Neuron (in vitro differentiated cells): Measurements from ENCODE around the gene NLRP3.

Experiments used
- H2AFZ ChIP-seq: one replicate; pipeline ENCODE4 v1.6.1; 2013; ENCODE audit warnings: low read depth, mild to moderate bottlenecking, inconsistent platforms, low read length, moderate library complexity
- H3K27me3 ChIP-seq: one replicate; pipeline ENCODE4 v1.6.1; 2013; ENCODE audit warnings: low read length; ENCODE audit not compliant: insufficient read depth
- H3K36me3 ChIP-seq: one replicate; pipeline ENCODE4 v1.6.1; 2013; ENCODE audit warnings: low read length; ENCODE audit not compliant: insufficient read depth
- H3K4me1 ChIP-seq: one replicate; pipeline ENCODE4 v1.6.1; 2013; ENCODE audit warnings: low read length; ENCODE audit not compliant: insufficient read depth
- H3K4me3 ChIP-seq: 2 replicates; pipeline ENCODE4 v1.5.1; 2013; ENCODE audit warnings: mild to moderate bottlenecking, low read length, moderate library complexity
- H3K9me3 ChIP-seq: one replicate; pipeline ENCODE4 v1.6.1; 2013; ENCODE audit warnings: low read length

NLRP3 gene

DNA sequence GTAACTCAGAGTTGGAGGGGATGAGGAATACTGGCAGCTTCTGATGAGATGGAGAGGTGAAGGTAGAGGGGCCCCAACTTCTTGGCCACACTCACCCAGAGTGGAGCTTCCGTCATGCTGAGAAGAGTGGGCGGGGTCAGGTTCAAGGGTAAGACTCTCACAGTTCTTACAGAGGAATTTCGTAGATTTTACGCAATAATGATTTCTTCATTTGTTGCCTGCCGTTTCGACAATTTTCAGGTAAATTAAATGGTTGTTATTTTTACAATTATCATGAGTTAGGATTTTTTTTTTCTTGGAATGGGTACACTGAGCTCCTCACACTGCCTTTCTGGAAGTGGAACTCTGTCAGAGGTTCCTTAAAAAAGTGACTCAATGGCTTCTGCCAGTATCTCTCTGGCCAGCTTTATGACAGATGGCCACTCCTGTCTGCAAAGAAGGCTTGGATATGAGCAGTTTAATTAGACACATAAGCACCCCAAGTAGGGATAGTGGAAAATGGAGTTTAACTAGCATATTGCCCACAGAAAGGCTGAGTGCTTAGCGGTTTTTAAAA lies 13.8 kb upstream of the NLRP3 start:
- Histone ChIP-seq H3K36me3 (no peaks in the 10 kb centered on the region), H3K4me1 (no peaks in the 10 kb centered on the region), H3K27me3 (no peaks in the 10 kb centered on the region), H3K9me3 (no peaks in the 10 kb centered on the region), H3K4me3 (no peak overlapping the region), H2AFZ (no peak overlapping the region)

DNA sequence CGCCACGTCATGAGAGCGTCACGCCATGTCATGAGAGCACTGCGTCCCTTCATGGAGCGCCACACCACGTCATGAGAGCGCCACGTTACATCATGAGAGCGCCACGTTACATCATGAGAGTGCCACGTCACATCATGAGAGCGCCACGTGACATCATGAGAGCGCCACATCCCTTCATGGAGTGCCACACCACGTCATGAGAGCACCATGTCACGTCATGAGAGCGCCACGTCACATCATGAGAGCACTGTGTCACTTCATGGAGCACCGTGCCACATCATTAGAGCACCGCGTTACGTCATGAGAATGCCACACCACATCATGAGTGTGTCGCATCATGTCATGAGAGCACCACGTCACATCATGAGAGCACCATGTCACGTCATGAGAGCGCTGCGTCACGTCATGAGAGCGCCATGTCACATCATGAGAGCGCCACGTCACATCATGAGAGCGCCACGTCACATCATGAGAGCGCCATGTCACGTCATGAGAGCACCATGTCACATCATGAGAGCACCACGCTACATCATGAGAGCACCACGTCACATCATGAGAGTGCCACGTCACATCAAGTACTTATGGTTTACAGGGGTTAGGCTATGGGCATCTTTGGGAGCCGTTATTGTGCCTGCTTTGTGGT lies 9.8 kb upstream of the NLRP3 start:
- Histone ChIP-seq H3K4me3 (no peak overlapping the region), H3K36me3 (no peaks in the 10 kb centered on the region), H2AFZ (no peak overlapping the region), H3K27me3 (no peaks in the 10 kb centered on the region), H3K9me3 (no peaks in the 10 kb centered on the region), H3K4me1 (no peaks in the 10 kb centered on the region)

DNA sequence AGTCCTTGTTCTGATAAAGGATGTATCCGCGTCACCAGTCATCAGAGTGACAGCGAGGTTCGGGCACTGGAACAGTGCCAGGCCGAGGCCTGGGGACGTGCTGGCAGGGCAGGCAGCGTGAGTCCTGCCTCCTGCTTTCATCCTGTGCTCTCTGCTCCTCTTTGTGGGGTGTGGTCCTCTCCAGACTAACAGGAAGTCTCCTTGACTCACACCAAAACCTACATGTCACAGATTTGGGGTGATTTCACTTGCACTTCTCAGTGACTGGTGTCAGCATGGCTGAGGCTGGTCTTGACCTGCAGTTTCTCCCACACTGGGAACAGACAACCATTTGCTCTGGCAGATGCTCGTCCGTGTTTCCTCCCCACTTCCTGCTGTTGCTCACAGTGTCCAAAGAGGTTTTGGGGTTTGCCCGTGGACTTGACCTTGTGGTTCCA lies 8.8 kb upstream of the NLRP3 start:
- Histone ChIP-seq H3K9me3 (no peaks in the 10 kb centered on the region), H2AFZ (no peak overlapping the region), H3K36me3 (no peaks in the 10 kb centered on the region), H3K27me3 (peaks cover 2% of the 10 kb centered on the region), H3K4me3 (no peak overlapping the region), H3K4me1 (no peaks in the 10 kb centered on the region)

DNA sequence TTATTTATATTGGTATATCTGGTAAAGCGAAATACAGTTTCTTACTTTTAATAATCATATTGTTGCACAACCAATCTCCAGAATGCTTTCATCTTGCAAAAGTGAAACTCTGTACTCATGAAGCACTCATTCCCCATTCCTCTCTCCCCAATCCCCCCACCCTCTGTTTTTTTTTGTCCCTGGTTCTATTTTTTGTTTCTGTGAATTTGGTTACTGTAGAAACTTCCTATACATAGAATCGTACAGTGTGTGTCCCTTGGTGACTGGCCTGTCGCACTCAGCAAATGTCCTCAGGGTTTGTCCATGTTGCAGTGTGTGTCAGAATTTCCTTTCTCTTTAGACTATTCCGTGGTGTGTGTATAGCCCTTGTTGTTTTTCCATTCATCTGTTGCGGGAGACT lies 7.9 kb upstream of the NLRP3 start:
- Histone ChIP-seq H3K9me3 (no peaks in the 10 kb centered on the region), H3K27me3 (peaks cover 2% of the 10 kb centered on the region), H3K4me1 (no peaks in the 10 kb centered on the region), H3K4me3 (no peak overlapping the region), H2AFZ (no peak overlapping the region), H3K36me3 (no peaks in the 10 kb centered on the region)

DNA sequence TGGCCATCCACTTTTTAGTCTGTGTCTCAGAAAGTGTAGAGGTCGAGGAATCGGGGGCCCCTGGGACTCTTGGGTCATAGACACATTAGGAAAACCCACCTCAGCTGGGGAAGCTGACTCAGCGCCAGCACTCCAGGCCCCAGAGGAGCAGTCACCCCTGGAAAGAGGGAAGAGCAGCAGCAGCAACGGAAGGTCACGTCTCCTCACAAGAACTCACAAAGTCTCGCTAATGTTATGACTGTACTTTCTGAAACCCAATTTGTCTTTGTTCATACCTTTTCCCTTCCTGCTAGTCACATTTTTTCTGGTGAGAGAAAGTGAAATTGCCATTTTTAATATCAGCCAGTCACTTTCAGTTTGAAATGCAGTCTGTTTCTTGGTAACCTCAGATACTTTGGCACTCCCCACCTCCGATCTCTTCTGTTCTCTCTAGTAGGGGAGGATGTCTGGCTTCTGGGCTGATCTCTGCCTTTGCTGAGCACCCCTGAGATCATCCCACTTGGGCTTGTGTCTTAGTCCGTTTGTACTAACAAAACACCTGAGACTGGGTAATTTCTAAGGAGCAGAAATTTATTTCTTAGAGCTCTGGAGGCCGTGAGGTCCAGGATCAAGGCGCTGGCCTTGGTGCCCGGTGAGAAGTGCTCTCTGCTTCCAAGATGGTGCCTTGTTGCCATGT lies 6.0 kb upstream of the NLRP3 start:
- H3K4me1 ChIP-seq = no peaks in the 10 kb centered on the region
- no peaks in the 10 kb centered on the region for H3K36me3 ChIP-seq
- no peak overlapping the region for H3K4me3 ChIP-seq
- no peaks in the 10 kb centered on the region for H3K9me3 ChIP-seq
- H2AFZ ChIP-seq = no peak overlapping the region
- H3K27me3 ChIP-seq = peaks cover 2% of the 10 kb centered on the region

DNA sequence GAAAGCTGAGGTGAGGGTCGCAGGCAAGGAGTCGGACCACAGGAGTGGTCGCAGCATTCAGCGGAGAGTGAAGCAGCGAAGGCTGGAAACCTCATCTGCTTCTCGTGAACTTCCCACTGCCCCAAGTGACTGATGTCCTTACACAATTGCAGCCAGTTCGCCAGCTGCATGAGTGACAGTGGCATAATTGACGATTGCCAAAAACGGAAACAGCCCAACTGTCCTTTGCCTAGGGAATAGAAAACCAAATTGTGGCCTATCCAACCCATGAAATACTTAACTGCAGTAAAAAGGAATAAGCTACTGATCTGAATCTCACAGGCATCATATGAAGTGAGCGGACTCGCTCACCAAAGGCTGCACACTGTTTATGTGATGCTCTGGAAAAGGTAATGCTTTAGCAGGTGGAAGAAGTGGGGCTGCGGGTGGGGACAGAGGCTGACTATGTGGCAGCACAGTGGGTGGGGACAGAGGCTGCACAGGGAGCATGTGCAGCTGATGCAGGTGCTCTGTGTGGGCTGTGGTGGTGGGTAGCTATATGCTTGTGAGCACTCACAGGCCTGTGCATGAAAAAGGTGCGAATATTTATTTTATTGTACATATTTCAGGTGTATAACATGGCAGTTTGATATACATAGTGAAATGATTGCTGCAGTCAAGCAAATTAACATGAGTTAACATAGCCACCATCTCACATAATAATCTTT lies 4.2 kb upstream of the NLRP3 start:
- Histone ChIP-seq H3K4me1 (no peaks in the 10 kb centered on the region), H3K4me3 (no peak overlapping the region), H2AFZ (no peak overlapping the region), H3K36me3 (no peaks in the 10 kb centered on the region), H3K27me3 (peaks cover 5% of the 10 kb centered on the region), H3K9me3 (no peaks in the 10 kb centered on the region)

DNA sequence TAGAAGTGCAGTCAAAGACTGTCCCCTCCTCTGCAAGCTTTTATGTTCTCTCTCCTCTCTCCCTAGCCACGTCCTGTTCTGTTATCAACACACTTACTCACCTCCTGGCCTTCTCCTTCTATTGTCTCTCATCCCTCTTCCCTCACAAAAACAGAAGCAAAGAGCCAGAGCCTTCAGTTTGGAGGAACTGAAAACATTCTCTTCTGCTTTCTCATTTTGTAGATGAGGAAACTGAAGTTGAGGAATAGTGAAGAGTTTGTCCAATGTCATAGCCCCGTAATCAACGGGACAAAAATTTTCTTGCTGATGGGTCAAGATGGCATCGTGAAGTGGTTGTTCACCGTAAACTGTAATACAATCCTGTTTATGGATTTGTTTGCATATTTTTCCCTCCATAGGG lies 1.9 kb downstream of the NLRP3 start:
- Histone ChIP-seq H3K36me3 (no peaks in the 10 kb centered on the region), H3K9me3 (no peaks in the 10 kb centered on the region), H2AFZ (no peak overlapping the region), H3K4me3 (no peak overlapping the region), H3K4me1 (no peaks in the 10 kb centered on the region), H3K27me3 (peaks cover 3% of the 10 kb centered on the region)

DNA sequence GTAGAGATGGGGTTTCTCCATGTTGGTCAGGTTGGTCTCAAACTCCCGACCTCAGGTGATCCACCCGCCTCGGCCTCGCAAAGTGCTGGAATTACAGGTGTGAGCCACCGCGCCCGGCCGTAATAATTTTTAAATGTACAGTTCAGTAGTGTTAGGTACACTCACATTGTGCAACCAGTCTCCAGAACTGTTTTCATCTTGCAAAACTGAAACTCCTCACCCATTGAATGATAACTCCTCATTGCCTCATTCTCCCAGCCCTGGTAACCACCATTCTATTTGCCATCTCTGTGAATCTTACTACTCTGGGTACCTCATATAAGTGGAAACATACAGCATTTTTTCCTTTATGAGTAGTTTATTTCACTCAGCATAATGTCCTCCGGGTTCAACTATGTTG lies 3.4 kb downstream of the NLRP3 start:
- H3K9me3 ChIP-seq = no peaks in the 10 kb centered on the region
- no peaks in the 10 kb centered on the region for H3K4me1 ChIP-seq
- H3K4me3 ChIP-seq = no peak overlapping the region
- peaks cover 3% of the 10 kb centered on the region for H3K27me3 ChIP-seq
- H2AFZ ChIP-seq = no peak overlapping the region
- H3K36me3 ChIP-seq = no peaks in the 10 kb centered on the region

DNA sequence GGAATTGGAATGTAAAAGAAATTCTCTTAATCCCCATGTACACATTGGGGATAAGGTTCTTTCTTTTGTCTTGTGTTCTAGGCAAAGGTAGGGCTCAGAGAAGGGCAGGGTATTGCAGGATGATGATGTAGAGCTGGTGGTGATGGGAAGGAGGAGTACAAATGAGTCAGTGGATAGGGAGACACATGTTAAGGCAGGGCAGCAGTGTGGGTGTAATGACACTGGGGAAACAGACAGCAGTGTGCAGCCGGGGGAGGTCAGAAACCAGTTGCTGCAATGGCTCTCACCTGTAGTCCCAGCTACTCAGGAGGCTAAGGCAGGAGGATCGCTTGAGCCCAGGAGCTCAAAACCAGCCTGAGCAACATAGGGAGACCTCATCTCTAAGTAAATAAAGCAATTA lies 5.1 kb downstream of the NLRP3 start:
- Histone ChIP-seq H3K36me3 (no peaks in the 10 kb centered on the region), H3K4me1 (no peaks in the 10 kb centered on the region), H3K27me3 (no peaks in the 10 kb centered on the region), H3K4me3 (no peak overlapping the region), H3K9me3 (no peaks in the 10 kb centered on the region), H2AFZ (no peak overlapping the region)

DNA sequence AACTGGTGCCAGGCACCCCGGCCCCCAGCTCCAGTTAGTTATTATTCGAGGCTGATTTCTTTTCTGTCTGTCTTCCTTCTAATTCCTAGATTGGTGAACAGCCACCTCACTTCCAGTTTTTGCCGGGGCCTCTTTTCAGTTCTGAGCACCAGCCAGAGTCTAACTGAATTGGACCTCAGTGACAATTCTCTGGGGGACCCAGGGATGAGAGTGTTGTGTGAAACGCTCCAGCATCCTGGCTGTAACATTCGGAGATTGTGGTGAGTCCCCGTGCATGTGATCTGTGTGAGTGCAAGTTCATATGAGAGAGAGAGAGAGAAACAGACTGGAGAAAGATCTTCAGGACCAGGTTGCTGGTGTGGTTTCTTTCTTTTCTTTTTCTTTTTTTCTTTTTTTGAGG lies 13.5 kb downstream of the NLRP3 start:
- H3K4me1 ChIP-seq = no peaks in the 10 kb centered on the region
- no peak overlapping the region for H2AFZ ChIP-seq
- H3K9me3 ChIP-seq = no peaks in the 10 kb centered on the region
- H3K36me3 ChIP-seq = no peaks in the 10 kb centered on the region
- no peak overlapping the region for H3K4me3 ChIP-seq
- no peaks in the 10 kb centered on the region for H3K27me3 ChIP-seq

DNA sequence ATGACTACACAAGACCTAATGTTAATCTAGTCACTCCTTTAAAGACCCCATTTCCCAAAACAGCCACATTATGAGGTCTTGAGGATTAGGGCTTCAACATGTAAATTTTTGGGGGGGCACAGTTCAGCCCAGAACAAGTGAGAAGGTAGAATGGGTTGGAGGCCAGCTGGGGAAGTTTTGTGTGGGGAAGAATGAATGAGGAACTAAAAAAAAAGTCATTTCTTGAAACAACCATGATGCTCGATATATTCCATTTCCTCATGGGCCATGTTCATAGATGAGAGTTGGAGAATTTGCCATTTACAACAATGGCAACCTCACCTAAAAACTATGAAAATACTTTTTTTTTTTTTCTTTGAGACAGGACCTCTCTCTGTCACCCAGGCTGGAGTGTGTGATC lies 14.5 kb downstream of the NLRP3 start:
- no peaks in the 10 kb centered on the region for H3K9me3 ChIP-seq
- H2AFZ ChIP-seq = no peak overlapping the region
- no peaks in the 10 kb centered on the region for H3K4me1 ChIP-seq
- no peaks in the 10 kb centered on the region for H3K27me3 ChIP-seq
- no peak overlapping the region for H3K4me3 ChIP-seq
- no peaks in the 10 kb centered on the region for H3K36me3 ChIP-seq

DNA sequence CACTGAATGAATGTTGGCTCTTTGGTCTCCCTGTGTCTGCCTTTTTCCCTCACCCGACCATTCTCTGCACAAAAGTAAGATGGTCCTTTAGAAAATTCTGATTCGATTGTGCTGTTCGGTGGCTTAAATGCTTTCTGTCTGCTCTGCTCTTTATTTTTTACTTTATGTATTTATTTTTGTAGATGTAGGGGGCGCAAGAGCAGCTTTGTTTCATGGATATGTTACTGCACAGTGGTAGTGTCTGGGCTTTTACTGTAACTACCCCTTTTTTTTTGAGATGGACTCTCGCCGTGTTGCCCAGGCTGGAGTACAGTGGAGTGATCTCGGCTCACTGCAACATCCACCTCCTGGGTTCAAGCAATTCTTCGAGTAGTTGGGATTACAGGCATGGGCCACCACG lies 15.7 kb downstream of the NLRP3 start:
- no peaks in the 10 kb centered on the region for H3K36me3 ChIP-seq
- H3K27me3 ChIP-seq = no peaks in the 10 kb centered on the region
- no peak overlapping the region for H3K4me3 ChIP-seq
- H3K9me3 ChIP-seq = no peaks in the 10 kb centered on the region
- H2AFZ ChIP-seq = no peak overlapping the region
- no peaks in the 10 kb centered on the region for H3K4me1 ChIP-seq

DNA sequence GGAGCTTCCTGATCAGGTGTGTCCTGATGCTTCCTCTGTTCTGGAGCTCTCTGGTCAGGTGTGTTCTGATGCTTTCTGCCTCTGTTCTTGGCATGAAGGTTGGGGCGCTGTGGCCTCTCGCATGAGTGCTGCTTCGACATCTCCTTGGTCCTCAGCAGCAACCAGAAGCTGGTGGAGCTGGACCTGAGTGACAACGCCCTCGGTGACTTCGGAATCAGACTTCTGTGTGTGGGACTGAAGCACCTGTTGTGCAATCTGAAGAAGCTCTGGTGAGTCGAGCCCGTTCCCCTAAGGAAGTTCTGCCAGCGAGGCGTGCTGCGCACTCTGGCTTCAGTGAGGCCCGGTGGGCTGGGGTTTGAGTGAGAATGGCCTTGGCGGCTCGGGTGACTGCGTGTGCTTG lies 18.0 kb downstream of the NLRP3 start:
- Histone ChIP-seq H3K27me3 (peaks cover 2% of the 10 kb centered on the region), H3K9me3 (no peaks in the 10 kb centered on the region), H2AFZ (no peak overlapping the region), H3K4me3 (no peak overlapping the region), H3K4me1 (no peaks in the 10 kb centered on the region), H3K36me3 (no peaks in the 10 kb centered on the region)
